Measurements from ENCODE around the gene FBXL19. TPM values are rescaled to one million over a fixed set of nuclear protein-coding genes. Genes with fewer than 3 reads are reported as not detected.
"Not testable (repeated sequence)": the region's sequence is repeated elsewhere in the genome, so short reads cannot be mapped to it uniquely, and the experiment has no call there.

Gene FBXL19
- total RNA-seq, 1 donor, result 9.8 TPM

- peak; percentile 48 for DNase-seq (ENCODE audit: low read depth)
- TF ChIP-seq CTCF (IDR thresholded peaks at IDR 0.05; ENCODE audit: insufficient read depth, low read length), result peak; percentile 67
- H3K4me3 ChIP-seq (ENCODE audit: low read depth, low read length), result no peak overlapping the region
Measured at GRCh38 chr16:30934827-30935557, 11.6 kb downstream of the FBXL19 start.

DNA sequence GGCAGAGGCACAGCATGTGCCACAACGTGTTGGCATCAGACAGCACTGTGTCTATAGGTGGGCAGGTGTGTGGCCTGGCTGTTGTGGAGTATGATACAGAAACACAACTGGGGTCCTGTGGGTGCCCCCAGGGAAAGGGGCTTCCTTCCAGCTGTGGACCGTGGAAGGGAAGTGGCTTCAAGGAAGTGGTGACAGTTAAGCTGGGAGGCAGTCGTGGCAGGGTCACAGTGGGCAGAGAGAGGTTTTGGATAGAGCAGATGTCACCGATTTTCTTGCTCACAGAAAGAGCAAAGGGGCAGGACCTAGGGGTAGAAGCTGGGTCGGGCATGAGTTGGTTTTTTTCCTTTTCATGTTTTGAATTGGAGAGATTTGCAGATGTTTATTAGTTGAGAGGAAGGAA is 14.3 kb downstream of the FBXL19 start:
- H3K4me3 ChIP-seq (ENCODE audit: low read depth, low read length), result no peak overlapping the region
- no peak for DNase-seq (ENCODE audit: low read depth)
- TF ChIP-seq CTCF (IDR thresholded peaks at IDR 0.05; ENCODE audit: insufficient read depth, low read length), result no peak

- DNase-seq (ENCODE audit: low read depth), result peak; percentile 29
- H3K4me3 ChIP-seq (ENCODE audit: low read depth, low read length), result not testable (repeated sequence)
Measured at GRCh38 chr16:30939571-30939970, 16.2 kb downstream of the FBXL19 start.

- peak; percentile 64 for DNase-seq (ENCODE audit: low read depth)
- H3K4me3 ChIP-seq (ENCODE audit: low read depth, low read length), result no peak overlapping the region
- peak; percentile 94 for TF ChIP-seq CTCF (IDR thresholded peaks at IDR 0.05; ENCODE audit: insufficient read depth, low read length)
Measured at GRCh38 chr16:30941600-30942425, 18.4 kb downstream of the FBXL19 start.

- no peak overlapping the region for H3K4me3 ChIP-seq (ENCODE audit: low read depth, low read length)
- no peak for TF ChIP-seq CTCF (IDR thresholded peaks at IDR 0.05; ENCODE audit: insufficient read depth, low read length)
- DNase-seq (ENCODE audit: low read depth), result no peak
Measured at GRCh38 chr16:30942426-30942806, 19.0 kb downstream of the FBXL19 start.

DNA sequence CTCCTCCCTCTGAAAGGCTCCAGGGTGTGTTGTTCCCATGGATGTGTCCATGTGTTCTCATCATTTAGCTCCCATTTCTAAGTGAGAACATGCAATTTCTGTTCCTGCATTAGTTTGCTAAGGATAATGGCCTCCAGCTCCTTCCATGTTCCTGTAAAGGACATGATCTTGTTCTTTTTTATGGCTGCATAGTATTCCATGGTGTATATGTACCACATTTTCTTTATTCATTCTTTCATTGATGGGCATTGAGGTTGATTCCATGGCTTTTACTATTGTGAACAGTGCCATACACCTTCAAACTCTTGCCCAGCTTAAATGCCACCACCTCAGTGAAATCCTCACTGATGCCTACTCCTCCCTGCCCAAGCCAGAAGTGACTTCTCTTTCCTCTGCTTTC is 21.0 kb downstream of the FBXL19 start:
- no peak overlapping the region for H3K4me3 ChIP-seq (ENCODE audit: low read depth, low read length)
- TF ChIP-seq CTCF (IDR thresholded peaks at IDR 0.05; ENCODE audit: insufficient read depth, low read length), result no peak
- DNase-seq (ENCODE audit: low read depth), result no peak
